ENCODE data around the gene PEX1.
"Not testable (repeated sequence)": the region's sequence is repeated elsewhere in the genome, so short reads cannot be mapped to it uniquely, and the experiment has no call there.

The PEX1 gene

DNA sequence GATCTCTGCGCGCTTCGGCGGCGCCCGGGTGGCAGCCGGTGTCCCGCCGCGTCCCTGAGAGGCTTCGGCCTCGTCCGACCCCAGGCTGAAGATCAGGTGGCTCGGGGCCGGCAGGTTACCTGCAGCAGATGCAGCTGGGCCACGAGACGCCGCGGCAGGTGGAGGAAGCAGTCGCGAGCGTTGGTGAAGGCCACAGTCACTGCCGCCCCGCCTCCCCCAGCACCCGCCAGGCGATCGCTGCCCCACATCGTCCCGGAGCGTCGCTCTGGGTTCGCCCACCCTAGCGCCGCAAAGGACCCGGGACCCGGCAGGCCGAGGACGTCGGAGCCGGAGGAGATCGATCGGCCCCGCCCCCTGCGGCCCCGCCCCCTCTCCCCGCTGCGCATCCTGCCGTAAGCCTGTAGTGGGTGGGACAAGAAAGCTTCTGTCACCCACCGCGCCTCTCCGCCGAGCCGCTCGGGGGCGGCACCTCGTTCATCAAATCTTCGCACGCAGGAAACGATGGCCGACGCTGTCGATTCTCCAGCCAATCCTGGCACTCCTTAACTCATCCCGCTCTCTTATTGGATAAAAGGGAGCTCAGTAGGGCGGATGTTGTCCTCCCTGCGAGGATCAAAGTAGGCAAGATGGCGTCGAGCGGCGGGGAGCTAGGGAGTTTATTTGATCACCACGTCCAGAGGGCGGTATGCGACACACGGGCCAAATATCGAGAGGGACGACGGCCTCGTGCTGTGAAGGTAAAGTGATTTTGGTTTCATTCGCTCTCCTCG, at the start of gene PEX1, which contains the start of gene RBM48:
Gene PEX1, minus strand, starts transcription at position 333 of the 770 bp plus-strand sequence. Its CDS starts 85 bp downstream, at position 248.
Gene RBM48, plus strand, starts transcription at position 608 of the 770 bp plus-strand sequence. Its CDS starts 19 bp downstream, at position 627.
- peak; percentile 98 for DNase-seq

DNA sequence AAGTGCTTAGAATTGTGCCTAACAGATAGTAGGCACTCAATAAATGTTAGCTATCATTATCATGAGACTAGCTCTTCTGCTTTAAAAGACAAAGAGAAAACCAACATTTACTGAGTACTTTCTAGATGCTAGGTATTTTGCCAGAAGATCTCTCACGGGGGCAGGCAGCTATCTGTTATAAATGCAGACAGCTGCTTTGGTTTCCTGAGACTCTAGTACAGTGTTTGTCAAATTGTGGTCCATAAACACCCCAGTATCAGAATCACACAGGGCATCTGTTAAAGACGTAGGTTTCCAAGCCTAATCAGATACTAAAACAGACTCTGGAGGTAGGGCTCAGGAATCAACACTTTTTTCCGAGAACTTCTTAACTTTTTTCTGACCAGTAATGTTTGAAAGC, 48.0 kb upstream of the PEX1 start:
- DNase-seq, result no peak

DNA sequence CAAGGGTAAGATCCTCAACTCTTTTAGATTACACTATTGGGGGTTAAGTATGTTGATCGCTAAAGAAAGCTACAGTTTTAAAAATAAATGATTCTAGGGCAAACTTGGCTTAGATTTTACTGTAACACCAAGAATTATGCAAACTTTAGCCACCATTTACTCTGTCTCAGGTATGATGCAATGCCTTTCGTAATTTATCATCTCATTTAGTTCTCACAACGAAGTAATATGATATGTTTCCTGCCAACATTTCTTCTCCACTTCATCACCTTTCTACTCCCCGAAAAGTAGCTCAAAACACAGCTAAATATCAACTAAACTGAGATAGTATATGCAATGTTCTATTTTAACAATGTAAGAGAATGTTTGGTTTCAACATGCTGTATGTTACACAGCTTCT, 40.8 kb upstream of the PEX1 start:
- no peak for DNase-seq

DNA sequence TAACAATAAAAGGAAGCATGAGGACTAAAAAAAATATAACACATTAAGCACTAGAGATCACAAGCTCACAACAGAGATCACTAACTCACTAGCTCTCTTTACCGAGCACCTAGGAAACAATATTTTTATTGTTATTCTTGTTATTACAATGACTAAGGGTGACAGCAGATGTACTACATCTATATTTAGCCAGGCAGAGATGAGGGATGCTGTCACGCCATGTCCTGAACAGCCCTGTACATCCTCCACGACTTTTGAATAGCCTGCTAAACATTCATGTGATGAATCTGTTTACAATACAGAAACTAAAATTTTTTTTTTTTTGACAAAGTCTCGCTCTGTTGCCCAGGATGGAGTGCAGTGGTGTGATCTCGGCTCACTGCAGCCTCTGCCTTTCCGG, 39.1 kb upstream of the PEX1 start:
- no peak for DNase-seq

DNA sequence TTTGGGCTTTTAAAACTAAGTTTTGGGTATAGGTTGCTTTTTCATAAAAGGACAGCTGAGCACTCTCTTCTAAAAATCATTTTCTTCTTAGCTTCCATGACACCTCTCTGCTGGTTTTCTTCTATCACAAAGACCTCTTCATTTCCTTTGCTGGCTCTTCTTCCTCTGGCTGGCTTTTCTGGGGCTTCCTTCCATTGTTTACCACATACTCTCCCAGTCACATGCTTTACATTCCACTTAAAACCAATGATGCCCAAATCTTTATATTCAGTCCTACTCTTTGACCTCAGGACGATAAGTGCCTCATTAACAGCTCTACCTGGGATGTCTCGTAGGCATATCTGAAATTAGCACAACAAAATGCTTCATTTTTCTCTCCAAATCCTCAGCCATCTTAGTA, 35.0 kb upstream of the PEX1 start:
- no peak for DNase-seq

DNA sequence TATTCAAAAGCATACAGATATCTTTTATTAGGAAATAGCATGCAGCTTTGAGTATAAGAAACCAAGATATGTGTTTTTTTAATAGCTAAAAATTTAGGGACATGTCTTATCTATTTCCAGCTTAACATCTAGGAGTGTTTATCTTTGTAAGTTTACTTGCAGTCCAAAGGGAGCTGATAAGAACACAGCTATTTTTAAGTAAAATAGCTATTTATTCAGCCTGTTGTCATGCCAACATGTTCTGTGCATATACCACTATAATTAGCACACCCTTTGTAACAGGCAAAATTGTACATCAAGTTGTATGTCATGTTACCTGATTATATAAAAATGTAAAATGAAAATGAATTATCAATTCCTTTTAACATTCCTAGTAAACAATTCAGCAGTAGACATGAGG, 32.3 kb upstream of the PEX1 start:
- no peak for DNase-seq

DNA sequence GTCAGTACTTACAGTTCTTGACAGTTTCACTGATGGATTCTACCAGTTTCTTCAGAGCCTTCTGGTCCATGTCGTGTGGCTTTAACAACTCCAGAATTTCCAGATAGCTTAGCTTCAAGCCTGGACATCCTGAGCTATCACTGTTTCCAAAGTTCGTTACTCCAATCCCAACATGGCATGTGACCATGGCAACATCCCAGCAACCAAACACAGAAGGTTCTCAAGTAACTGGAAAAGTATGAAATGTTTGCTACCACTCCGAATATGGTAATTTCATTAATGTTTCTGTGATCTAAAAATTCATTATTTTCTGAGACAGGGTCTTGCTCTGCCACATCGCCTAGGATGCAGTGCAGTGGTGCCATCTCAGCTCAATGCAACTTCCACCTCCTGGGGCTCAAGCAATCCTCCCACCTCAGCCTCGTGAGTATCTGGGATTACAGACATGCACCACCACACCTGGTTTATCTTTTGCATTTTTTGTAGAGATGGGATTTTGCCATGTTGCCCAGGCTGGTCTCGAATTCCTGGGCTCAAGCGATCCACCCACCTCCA, 29.6 kb upstream of the PEX1 start:
- no peak for DNase-seq

DNA sequence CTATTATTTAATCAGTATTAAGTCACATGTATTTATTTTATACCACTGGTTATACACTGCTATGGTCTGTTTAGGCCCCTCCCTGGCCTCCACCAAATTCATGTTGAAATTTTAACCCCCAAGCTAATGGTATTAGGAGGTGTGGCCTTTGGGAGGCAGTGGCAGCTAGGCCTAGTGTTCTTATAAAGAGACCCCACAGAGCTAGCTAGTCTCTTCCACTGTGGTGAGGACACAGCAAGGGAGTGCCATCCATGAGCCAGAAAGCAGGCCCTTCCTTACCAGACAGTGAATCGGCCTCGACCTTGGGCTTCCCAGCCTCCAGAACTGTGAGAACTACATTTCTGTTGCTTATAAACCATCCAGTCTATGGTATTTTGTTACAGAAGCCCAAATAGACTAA, 28.9 kb upstream of the PEX1 start:
- no peak for DNase-seq

DNA sequence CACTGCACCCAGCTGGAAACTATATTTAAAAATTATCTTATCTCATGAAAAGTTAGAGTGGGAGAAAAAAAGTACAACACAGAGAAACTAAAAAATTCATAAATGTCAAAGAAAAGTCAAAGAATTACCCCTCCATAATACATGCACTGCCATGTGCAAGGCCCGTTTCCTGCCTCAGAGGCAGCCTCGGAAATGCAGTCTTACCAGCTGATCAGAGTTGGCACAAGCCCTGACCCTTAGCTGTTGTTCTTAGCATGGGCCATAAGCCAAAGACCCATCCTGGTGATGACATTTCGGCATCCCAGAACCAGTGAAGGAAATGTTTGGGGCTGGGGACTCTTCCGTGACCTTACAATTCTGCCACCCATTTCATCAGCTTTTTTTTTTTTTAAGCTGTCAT, 21.9 kb upstream of the PEX1 start:
- no peak for DNase-seq

DNA sequence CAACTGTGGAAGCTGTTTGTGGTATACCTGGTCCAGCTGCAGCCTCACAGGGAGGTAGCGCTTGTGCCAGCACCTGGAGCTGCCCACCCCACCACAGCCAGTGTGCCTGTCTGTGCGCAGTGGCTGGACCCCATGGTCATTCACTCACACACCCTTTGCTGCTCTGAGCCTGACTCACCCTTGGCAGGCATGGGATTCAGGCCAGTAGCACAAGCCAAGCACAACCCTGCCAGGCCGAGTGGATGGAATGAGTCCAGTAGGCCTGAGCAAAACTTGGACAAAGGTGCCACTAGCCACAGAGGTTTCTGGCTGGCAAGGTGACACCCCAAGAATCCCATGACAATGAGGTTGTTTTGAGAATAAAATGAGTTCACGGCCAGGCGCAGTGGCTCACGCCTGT, 19.3 kb upstream of the PEX1 start:
- DNase-seq, result no peak

DNA sequence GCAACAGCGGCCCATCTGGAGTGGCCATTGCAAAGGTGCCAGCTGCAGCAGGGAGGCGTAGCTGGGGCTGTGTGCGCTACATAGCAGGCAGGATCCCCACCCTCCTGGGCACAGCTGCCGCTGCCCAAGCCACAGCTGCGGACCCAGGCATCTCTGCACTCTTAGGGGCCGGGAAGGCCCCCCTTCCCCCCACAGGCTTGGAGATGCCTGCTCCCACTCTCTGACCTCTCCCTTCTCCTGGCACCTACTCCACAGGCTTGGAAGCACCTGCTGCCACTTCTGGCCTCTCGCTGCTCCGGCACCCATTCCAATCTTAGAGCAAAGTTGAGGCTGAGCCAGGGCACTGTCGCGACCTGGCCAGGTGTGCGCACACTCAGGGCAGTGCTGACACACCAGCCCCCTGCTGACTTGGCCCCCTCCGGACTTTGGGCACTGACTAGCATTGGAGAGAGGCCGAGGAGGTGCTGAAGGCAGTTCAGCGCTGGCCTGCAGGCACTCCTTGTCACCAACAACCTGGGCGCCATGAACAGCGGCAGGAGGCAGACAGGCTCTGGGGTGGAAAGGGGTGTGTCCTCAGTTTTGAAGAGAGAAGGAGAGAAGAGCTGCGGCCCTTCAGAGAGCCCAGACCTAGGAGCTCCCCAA, 18.7 kb upstream of the PEX1 start:
- no peak for DNase-seq

DNA sequence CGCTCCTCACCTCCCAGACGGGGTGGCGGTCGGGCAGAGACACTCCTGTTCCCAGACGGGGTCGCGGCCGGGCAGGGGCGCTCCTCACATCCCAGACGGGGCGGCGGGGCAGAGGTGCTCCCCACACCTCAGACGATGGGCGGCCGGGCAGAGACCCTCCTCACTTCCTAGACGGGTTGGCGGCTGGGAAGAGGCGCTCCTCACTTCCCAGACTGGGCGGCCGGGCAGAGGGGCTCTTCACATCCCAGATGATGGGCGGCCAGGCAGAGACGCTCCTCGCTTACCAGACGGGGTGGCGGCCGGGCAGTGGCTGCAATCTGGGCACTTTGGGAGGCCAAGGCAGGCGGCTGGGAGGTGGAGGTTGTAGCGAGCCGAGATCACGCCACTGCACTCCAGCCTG, 16.8 kb upstream of the PEX1 start:
- not testable (repeated sequence) for DNase-seq

DNA sequence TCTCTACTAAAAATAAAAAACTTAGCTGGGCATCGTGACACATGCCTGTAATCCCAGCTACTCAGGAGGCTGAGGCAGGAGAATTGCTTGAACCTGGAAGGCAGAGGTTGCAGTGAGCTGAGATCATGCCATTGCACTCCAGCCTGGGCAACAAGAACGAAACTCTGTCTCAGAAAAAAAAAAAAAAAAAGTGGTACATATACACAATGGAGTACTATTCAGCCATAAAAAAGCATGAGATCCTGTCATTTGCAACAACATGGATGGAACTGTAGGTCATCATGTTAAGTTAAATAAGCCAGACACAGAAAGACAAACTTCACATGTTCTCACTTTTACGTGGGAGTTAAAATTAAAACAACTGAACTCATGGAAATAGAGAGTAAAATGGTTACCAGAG, 15.2 kb upstream of the PEX1 start:
- not testable (repeated sequence) for DNase-seq

DNA sequence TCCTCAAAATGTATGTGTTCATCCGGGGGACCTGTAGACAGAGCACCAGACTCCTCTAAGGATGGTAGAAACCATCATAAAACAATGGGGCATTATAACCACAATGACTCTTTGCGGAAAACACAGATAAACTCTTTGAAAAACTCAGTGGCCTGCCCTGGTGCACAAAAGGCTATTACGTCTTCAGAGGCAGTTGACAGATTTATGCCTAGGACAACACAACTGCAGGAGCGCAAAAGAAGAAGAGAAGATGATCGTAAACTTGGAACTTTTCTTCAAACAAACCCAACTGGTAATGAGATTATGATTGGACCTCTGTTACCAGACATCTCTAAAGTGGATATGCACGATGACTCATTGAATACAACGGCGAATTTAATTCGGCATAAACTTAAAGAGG, 6.3 kb upstream of the PEX1 start:
- DNase-seq, result no peak

DNA sequence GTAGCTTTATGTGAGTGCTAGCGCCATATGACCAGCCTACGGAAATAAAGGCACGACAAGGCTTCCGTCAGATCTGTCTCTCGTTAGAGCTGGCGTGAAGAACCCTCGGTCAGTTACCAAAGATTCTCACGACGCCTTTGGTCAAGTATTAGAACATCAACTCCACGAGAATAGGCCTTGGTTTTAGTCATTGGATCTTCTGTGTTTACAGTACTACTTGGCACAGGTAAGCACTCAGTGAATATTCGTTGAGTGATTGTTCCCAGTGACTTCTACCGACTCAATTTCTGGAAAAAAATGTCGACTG, 591 bp upstream of the PEX1 start:
- DNase-seq, result no peak

DNA sequence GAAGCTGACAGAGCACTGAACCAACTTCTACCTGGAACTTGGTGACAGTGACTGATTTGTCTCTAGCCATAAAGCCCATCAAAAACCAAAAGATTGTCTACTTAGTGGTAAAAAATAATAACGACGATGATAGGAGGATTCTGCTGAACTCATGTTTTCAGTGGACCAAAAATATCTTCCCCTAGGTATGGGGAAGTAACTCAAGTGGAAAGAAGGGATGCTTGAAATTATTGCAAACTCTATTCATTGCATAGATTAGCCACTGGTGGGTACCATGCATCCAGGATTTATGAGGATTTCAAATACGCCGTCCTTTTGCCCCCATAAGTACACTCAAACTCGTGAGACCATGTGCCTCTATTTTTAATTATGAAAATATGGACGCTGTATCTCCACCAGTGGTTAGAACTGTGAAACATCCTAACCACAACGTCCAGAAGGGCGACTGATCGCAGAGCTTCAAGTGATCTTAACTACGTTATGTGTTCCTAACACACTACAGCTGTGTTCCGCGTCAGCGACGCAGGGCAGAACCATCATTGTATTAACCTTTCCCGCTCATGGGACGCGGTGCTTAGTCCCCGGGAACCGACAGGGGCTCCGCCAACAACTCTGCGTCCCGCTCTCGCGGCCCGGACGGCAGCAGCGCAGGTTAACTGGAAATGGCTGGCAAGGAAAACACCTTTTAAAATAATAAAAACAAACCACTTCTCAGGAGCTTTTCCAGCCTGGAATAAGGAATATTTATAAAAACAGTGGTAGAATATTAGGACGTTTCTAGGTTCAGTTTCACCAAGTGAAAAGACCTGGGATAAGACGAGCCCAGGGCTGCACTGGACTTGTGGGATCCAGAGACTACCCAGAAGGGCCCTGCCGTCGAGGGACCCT, 776 bp downstream of the PEX1 start:
- DNase-seq, result peak; percentile 40

DNA sequence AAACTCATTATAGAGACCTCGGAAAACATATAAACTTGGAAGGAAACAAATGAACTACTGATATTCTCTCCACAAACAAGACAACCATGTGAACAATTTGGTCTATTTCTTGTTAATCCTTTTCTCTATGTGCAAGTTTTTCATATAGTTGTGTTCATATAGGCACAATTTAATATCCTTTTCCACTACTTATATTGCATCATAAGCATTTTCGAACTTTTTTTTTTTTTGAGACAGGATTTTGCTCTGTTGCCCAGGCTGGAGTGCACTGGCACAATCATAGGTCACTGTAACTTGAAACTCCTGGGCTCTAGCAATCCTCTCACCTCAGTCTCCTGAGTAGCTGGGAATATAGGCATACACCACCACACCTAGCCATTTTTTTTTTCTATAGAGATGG, 5.2 kb downstream of the PEX1 start:
- DNase-seq, result no peak

DNA sequence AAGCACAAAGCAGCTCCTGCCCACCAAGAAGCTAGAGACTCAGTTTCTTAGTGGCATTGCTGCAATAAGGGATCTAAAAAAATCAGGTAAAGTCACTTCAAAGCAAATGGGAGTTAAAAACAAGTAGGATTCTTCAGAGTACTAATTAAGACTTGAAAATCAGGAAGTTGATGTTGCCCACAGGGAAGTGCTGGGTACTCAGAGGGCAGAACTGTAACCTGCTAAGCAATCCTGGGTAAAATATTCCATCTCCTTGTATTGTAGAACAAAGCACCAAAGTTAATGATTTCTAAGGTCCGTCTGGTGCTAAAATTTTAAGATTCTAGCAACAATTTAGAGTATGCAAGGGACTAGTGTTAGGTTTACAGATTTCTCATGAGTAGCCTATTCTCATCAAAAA, 8.3 kb downstream of the PEX1 start:
- DNase-seq, result no peak

DNA sequence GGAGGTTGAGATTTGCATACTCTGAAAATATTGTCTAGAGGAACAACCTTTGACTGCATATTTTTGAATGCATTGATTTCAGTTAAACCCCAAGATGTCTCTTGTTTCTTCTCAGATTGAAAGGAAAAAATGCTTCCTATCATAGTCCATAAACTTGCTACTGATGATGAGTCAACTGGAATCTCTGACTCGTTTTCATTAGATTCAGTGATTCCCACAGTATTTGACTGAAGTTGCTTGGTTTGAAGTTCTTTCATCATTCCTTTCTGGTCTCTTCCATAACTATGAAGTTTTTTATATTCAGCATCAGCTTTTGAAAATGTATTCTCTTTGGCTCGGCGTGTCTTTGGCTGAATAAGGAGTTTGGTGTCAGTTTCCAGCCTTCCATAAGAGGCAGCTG, 10.7 kb downstream of the PEX1 start:
- DNase-seq, result no peak

DNA sequence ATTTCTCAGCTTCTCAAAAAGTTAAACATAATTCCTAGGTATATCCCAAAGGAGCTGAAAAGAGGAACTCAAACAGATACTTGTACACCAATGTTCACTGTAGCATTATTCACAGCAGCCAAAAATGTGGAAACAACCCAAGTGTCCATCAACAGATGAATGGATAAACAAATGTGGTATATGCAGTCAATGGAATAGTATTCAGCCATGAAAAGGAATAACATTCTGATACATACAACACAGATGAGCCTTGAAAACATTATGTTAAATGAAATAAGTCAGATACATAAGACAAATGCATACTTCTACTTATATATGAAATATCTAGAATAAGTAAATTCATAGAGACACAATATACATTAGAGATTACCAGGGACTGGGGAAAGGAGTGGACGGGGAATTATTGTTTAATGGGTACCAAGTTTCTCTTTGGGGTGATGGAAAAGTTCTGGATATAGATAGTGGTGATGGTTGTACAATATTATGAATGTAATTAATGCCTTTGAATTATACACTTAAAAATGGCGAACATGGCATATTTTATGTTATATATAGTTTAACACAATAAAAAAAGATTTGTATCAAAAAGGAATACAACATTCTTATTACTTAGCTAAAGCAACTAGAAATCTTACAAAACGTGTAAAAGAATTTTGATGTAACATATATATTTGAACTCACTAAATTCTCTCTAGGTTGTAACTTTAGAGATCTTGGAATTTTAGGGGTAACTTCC, 15.0 kb downstream of the PEX1 start:
- DNase-seq, result no peak

DNA sequence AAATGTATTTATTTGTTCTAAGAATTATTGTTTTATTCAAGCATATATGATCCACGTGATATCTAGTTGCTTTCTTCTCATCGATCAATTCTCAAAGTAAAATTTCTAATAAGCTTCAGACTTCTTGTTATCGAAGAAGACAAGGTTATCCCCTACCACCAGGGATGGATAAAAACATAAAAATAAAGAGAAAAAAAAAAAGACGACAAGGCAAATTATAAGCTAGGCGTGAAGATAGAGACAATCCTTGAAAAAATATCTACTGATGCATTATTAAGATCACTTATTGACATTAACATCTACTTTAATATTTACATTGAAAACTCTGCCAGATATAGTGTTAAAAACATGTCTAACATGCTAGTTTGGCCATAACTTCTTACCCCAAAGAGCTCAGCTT, 19.4 kb downstream of the PEX1 start:
- no peak for DNase-seq

DNA sequence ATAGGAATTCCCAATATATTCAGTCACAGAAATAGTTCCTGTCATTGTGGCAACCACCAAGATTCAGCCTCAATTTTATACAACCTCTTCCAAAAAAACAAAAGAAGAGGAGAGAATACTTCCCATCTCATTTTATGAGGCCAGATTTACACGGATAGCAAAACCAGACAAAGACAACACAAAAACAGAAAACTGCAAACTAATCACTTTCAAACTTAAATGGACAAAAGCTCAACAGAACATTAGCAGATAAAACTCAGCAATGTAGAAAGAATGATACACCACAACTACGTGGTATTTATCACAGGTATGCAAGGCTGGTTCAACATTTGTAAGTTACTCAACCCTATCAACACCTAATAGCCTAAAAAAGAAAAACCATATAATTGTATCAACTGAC, 22.0 kb downstream of the PEX1 start:
- DNase-seq, result no peak

DNA sequence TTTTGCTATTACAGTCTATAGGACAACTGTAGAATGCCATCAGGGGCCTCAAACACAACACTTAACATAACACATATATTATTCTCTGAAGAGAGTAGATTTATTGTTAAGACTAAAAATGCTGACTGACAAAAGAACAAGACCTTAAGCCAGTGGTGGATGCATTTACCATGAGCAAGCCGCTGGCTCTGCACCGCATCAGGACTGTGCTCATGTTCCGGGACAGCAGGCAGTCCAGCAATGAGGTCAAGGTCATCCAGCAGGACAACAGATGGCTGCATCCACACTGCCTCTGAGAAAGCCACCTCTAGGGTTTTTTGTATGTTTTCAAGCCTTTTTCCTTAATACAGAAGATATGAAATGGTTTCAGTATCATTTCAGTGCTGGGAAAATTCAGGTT, 23.8 kb downstream of the PEX1 start:
- no peak for DNase-seq
